ENCODE data around the gene LXN. TPM values are rescaled to one million over a fixed set of nuclear protein-coding genes. Genes with fewer than 3 reads are reported as not detected.

Gene LXN
- polyA plus RNA-seq, 1 experiment, result 56.2 TPM

DNA sequence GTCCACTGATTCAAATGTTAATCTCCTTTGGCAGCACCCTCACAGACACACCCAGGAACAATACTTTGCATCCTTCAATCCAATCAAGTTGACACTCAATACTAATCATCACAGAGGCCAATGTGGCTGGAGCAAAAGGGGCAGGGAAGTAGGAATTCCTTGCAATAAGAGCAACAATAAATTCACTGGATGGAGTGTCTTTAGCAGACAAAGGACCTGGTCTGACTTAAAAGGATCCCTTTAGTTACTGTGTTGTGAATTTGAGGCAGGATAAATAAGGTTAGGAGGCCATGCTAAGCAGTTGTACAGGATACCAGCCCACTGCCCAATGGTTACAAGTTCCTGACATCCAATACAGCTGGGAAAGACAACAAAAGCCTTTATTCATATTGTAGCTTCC, 40.5 kb downstream of the LXN start:
- no peak for DNase-seq (ENCODE audit: low read depth)
- H3K36me3 ChIP-seq (ENCODE audit: control insufficient read depth, insufficient read depth, low read length), result no peaks in the 10 kb centered on the region
- ChIA-PET CTCF (interaction anchor here (0.7 kb wide), 1 partner anchor 61 kb away, joined by 3 read pairs; the partner anchor contains the start of gene MLF1), POLR2A (no interaction called here)
- TF ChIP-seq, protein P1, sequence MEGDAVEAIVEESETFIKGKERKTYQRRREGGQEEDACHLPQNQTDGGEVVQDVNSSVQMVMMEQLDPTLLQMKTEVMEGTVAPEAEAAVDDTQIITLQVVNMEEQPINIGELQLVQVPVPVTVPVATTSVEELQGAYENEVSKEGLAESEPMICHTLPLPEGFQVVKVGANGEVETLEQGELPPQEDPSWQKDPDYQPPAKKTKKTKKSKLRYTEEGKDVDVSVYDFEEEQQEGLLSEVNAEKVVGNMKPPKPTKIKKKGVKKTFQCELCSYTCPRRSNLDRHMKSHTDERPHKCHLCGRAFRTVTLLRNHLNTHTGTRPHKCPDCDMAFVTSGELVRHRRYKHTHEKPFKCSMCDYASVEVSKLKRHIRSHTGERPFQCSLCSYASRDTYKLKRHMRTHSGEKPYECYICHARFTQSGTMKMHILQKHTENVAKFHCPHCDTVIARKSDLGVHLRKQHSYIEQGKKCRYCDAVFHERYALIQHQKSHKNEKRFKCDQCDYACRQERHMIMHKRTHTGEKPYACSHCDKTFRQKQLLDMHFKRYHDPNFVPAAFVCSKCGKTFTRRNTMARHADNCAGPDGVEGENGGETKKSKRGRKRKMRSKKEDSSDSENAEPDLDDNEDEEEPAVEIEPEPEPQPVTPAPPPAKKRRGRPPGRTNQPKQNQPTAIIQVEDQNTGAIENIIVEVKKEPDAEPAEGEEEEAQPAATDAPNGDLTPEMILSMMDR (IDR thresholded peaks at IDR 0.05; ENCODE audit: insufficient read depth, low read depth, low read length), result no peak
- H3K27me3 ChIP-seq (ENCODE audit: control insufficient read depth, insufficient read depth, low read length), result no peaks in the 10 kb centered on the region; the same call in 1 of the 2 replicates
- no peak overlapping the region for H3K4me3 ChIP-seq (ENCODE audit: low read depth, low read length)

DNA sequence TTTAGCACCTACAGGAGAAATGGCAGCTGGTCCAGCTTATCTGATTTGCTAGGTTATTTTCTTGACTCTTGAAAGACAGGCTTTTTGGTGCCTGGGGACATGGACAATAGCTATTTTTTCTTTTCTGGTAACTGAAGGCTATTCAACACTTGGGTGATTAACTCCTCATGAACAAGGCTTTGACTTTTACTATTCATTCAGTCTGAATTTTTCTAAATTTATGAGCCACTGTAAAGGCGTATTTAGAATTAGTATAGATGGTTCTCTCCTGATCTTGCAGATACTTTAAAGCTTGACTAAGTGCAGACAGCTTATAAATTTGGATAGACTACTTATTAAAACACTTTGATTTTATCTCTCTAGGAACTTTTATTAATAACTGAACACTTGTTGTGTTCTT, 46.6 kb downstream of the LXN start:
- TF ChIP-seq, protein P1 (IDR thresholded peaks at IDR 0.05; ENCODE audit: insufficient read depth, low read depth, low read length), result no peak
- Histone ChIP-seq H3K4me3 (ENCODE audit: low read depth, low read length) (no peak overlapping the region), H3K36me3 (ENCODE audit: control insufficient read depth, insufficient read depth, low read length) (no peaks in the 10 kb centered on the region), H3K27me3 (ENCODE audit: control insufficient read depth, insufficient read depth, low read length) (no peaks in the 10 kb centered on the region)
- CTCF ChIA-PET, result interaction anchor here (1.7 kb wide), 1 partner anchor 18 kb away, joined by 7 read pairs; the partner anchor contains the start of gene GFM1
- DNase-seq (ENCODE audit: low read depth), result no peak
- POLR2A ChIA-PET, result no interaction called here

DNA sequence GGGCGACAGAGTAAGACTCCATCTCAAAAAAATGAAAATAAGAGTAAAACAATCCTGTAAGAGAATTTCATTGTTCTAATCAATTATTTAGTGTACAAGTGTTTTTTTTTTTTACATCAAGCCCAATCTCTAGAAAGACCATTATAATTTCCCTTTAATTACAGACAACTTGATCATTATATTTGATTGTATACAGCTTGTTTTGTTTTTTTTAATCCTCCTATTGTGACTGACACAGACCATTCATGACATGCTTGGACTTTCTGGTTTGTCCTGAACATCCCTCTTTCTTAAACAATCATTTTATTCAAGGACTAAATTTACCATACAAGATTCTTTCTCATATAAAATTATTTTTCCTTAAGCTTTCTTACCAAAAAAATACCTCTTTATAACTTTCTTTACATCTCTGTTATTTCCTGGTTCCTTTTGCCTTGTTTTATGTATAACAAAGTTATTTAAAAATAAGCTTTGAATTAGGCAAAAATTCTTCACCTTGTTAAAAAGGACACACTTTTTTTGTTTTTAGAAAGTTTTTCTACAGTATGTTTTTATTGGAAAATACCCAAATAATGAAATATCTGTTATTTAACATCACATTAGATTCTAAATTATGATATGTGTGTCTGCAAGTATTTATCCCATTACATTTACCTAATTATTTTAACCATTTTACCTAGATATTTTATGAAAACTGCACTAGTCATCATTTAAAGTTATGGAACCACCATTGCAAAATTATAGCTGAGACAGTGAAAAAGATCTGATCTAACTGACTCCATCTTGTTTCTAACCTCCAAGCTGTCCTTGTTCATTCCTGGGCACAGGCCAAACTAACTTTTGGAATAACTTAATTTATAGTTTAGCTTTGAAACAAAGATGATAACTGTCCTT, 54.2 kb downstream of the LXN start:
- TF ChIP-seq, protein P1 (IDR thresholded peaks at IDR 0.05; ENCODE audit: insufficient read depth, low read depth, low read length), result no peak
- no peak for DNase-seq (ENCODE audit: low read depth)
- CTCF ChIA-PET, result no interaction called here
- POLR2A ChIA-PET, result no interaction called here
- H3K4me3 ChIP-seq (ENCODE audit: low read depth, low read length), result no peak overlapping the region
- H3K36me3 ChIP-seq (ENCODE audit: control insufficient read depth, insufficient read depth, low read length), result no peaks in the 10 kb centered on the region
- no peaks in the 10 kb centered on the region for H3K27me3 ChIP-seq (ENCODE audit: control insufficient read depth, insufficient read depth, low read length)

Small RNA genes within 50 kb of the gene (small RNA-seq; reads per million reads assigned to genes)
- gene AC025033.1 (ENCODE audit: insufficient read length, low read depth, low replicate concordance), result not detected
- not detected for gene AC080013.6 (ENCODE audit: insufficient read length, low read depth, low replicate concordance)

Other genes starting within 250 kb of the LXN start
- 4.4 and 7.4 TPM in 2 replicates for gene MLF1, start 101.5 kb downstream of the LXN start, polyA plus RNA-seq (2011; rRNA removed)
- gene GFM1, start 28.1 kb downstream of the LXN start, polyA plus RNA-seq (2011; rRNA removed), result 13.9 and 25.6 TPM in 2 replicates
- gene RARRES1, start 59.8 kb upstream of the LXN start, polyA plus RNA-seq (2011; rRNA removed), result 2.0 and 4.5 TPM in 2 replicates
- gene MFSD1, start 129.4 kb upstream of the LXN start, polyA plus RNA-seq (2011; rRNA removed), result 69.8 and 94.7 TPM in 2 replicates

Data from BJ (cell line).